Stimulated activated naive CD8-positive, alpha-beta T cell treated with anti-CD3 and anti-CD28 coated beads, Interleukin-15, Interleukin-2, amounts not matched to agents 100 U/mL and 50 U/mL, for 24 hours (primary cell): ENCODE data around the gene MS4A4E.
"Not testable (repeated sequence)": the region's sequence is repeated elsewhere in the genome, so short reads cannot be mapped to it uniquely, and the experiment has no call there.

ENCODE experiments used
- ATAC-seq: fragments of 150-1000 bp; cut with Tn5 transposase; one replicate; pipeline ENCODE4 v1.10.0; 2021
- DNase-seq: peaks from one replicate; pipeline ENCODE4 v3.0.0; 2021

Gene MS4A4E

GRCh38 chr11:60221181-60221580 lies 21.8 kb downstream of the MS4A4E start:
- DNase-seq (no peak), ATAC-seq (no peak)

- DNase-seq (no peak), ATAC-seq (no peak)
Observed at GRCh38 chr11:60214386-60214785, 28.6 kb downstream of the MS4A4E start.

- ATAC-seq (no peak), DNase-seq (no peak)
Observed at GRCh38 chr11:60211206-60211605, 31.7 kb downstream of the MS4A4E start.

GRCh38 chr11:60209977-60210376 lies 33.0 kb downstream of the MS4A4E start:
- ATAC-seq (no peak), DNase-seq (no peak)

GRCh38 chr11:60208951-60209350 lies 34.0 kb downstream of the MS4A4E start:
- DNase-seq (no peak), ATAC-seq (no peak)

- no peak for DNase-seq
- no peak for ATAC-seq
Observed at GRCh38 chr11:60208146-60208895, 34.6 kb downstream of the MS4A4E start.

- ATAC-seq = peak; percentile 77
- no peak for DNase-seq
Observed at GRCh38 chr11:60206616-60207015, 36.3 kb downstream of the MS4A4E start.

GRCh38 chr11:60204922-60205321 lies 38.0 kb downstream of the MS4A4E start:
- ATAC-seq = peak; percentile 48
- DNase-seq = no peak

- ATAC-seq, DNase-seq: not testable (repeated sequence)
Observed at GRCh38 chr11:60201334-60201733, 41.6 kb downstream of the MS4A4E start.

GRCh38 chr11:60197442-60197841 lies 45.5 kb downstream of the MS4A4E start:
- DNase-seq = no peak

GRCh38 chr11:60195923-60196368 lies 47.0 kb downstream of the MS4A4E start:
- peak; percentile 48 for ATAC-seq

More at GRCh38 chr11:60197442-60197841, 45.5 kb downstream of the MS4A4E start:
- ATAC-seq = no peak

GRCh38 chr11:60194511-60194910 lies 48.4 kb downstream of the MS4A4E start:
- no peak for DNase-seq
- no peak for ATAC-seq

More at GRCh38 chr11:60195923-60196368, 47.0 kb downstream of the MS4A4E start:
- no peak for DNase-seq

- DNase-seq (peak; percentile 80), ATAC-seq (peak; percentile 99)
Observed at GRCh38 chr11:60193687-60194433, 49.1 kb downstream of the MS4A4E start.

GRCh38 chr11:60192564-60192963 lies 50.4 kb downstream of the MS4A4E start:
- ATAC-seq, DNase-seq: not testable (repeated sequence)

GRCh38 chr11:60188481-60188880 lies 54.5 kb downstream of the MS4A4E start:
- DNase-seq, ATAC-seq: not testable (repeated sequence)

GRCh38 chr11:60186128-60186527 lies 56.8 kb downstream of the MS4A4E start:
- not testable (repeated sequence) for ATAC-seq, DNase-seq

- ATAC-seq, DNase-seq: not testable (repeated sequence)
Observed at GRCh38 chr11:60185512-60185827, 57.5 kb downstream of the MS4A4E start.

GRCh38 chr11:60184824-60185511 lies 58.0 kb downstream of the MS4A4E start:
- no peak for ATAC-seq
- DNase-seq = no peak

GRCh38 chr11:60183591-60184205 lies 59.2 kb downstream of the MS4A4E start:
- ATAC-seq (no peak), DNase-seq (no peak)

GRCh38 chr11:60182541-60183330 lies 60.2 kb downstream of the MS4A4E start, which contains the start of gene MS4A6A:
Gene MS4A6A, minus strand, starts transcription at chr11:60183083. Its CDS starts 1,356 bp downstream, at chr11:60181727.
- DNase-seq = no peak
- ATAC-seq = no peak

- DNase-seq = peak; percentile 28
- ATAC-seq = peak; percentile 83
Observed at GRCh38 chr11:60175860-60176275, 67.1 kb downstream of the MS4A4E start.
